ENCODE measurements around the gene POLDIP3. TPM values are rescaled to one million over a fixed set of nuclear protein-coding genes. Genes with fewer than 3 reads are reported as not detected.

The POLDIP3 gene
- total and polyA plus RNA-seq, 2 donors (not counting 3 experiments of a cell fraction or from before 2014, with no cell fraction given) = 29.3 to 60.4 TPM

Small RNAs within 50 kb of the gene (small RNA-seq; reads per million reads assigned to genes)
- gene RN7SKP80 (ENCODE audit: insufficient read depth, insufficient read length, low read depth, low replicate concordance) (not detected), gene RNU6-513P (ENCODE audit: insufficient read depth, insufficient read length, low read depth, low replicate concordance) (not detected)

Other genes with a start within 250 kb of the POLDIP3 start
- not detected in 2 replicates for gene NFAM1, start 182.5 kb downstream of the POLDIP3 start, total RNA-seq
- not detected in 2 replicates for gene NFAM1, start 182.5 kb downstream of the POLDIP3 start, polyA plus RNA-seq
- gene RRP7A, start 95.1 kb downstream of the POLDIP3 start, total RNA-seq = 61.9 and 83.7 TPM in 2 replicates
- 34.4 and 35.3 TPM in 2 replicates for gene RRP7A, start 95.1 kb downstream of the POLDIP3 start, polyA plus RNA-seq
- gene SERHL2, start 60.9 kb downstream of the POLDIP3 start, total RNA-seq = 0.76 and 0.80 TPM in 2 replicates
- gene SERHL2, start 60.9 kb downstream of the POLDIP3 start, polyA plus RNA-seq = 2.0 and 2.3 TPM in 2 replicates
- gene ATP5MGL, start 25.7 kb upstream of the POLDIP3 start, total RNA-seq = 1.0 and 1.2 TPM in 2 replicates
- 0.11 TPM in 1 of 2 replicates, not detected in the other for gene ATP5MGL, start 25.7 kb upstream of the POLDIP3 start, polyA plus RNA-seq
- 217 and 232 TPM in 2 replicates for gene CYB5R3, start 34.5 kb upstream of the POLDIP3 start, total RNA-seq
- 263 and 329 TPM in 2 replicates for gene CYB5R3, start 34.5 kb upstream of the POLDIP3 start, polyA plus RNA-seq
- 18.8 and 20.7 TPM in 2 replicates for gene A4GALT, start 106.0 kb upstream of the POLDIP3 start, total RNA-seq
- 5.4 and 8.7 TPM in 2 replicates for gene A4GALT, start 106.0 kb upstream of the POLDIP3 start, polyA plus RNA-seq
- gene ARFGAP3, start 242.4 kb upstream of the POLDIP3 start, total RNA-seq = 33.4 and 40.2 TPM in 2 replicates
- gene ARFGAP3, start 242.4 kb upstream of the POLDIP3 start, polyA plus RNA-seq = 23.6 and 29.1 TPM in 2 replicates